GM12891 (cell line): Measurements from ENCODE around the gene GPC4.

ENCODE experiments used
- DNase-seq: peaks from one replicate; pipeline ENCODE4 v3.0.0; 2011; ENCODE audit warnings: low spot score; ENCODE audit not compliant: insufficient read length
- FAIRE-seq: peaks from 2 replicates; lab custom pipeline; 2011; peaks lifted over from hg19 to GRCh38; lab: Jason Lieb, UNC
- PAX5 ChIP-seq: IDR thresholded peaks from 2 replicates; pipeline ENCODE4 v1.6.1; 2011; ENCODE audit warnings: low read length, moderate library complexity, mild to moderate bottlenecking; ENCODE audit not compliant: insufficient read depth, severe bottlenecking
- POLR2A ChIP-seq: IDR thresholded peaks from 2 replicates; pipeline ENCODE4 v1.6.1; 2011; ENCODE audit warnings: low read depth, low read length, control low read depth
- POLR2AphosphoS5 ChIP-seq: IDR thresholded peaks from 2 replicates; pipeline ENCODE4 v1.6.1; 2011; ENCODE audit warnings: low read depth, low read length, control low read depth
- POU2F2 ChIP-seq: IDR thresholded peaks from 2 replicates; pipeline ENCODE4 v1.6.1; 2011; ENCODE audit warnings: low read depth, mild to moderate bottlenecking, control low read depth, low read length, moderate library complexity
- SPI1 ChIP-seq: IDR thresholded peaks from 2 replicates; pipeline ENCODE4 v1.6.1; 2011; ENCODE audit warnings: low read depth, low read length, control low read depth
- TAF1 ChIP-seq: IDR thresholded peaks from 2 replicates; pipeline ENCODE4 v1.6.1; 2011; ENCODE audit warnings: low read depth, low read length, control low read depth

Gene GPC4

DNA sequence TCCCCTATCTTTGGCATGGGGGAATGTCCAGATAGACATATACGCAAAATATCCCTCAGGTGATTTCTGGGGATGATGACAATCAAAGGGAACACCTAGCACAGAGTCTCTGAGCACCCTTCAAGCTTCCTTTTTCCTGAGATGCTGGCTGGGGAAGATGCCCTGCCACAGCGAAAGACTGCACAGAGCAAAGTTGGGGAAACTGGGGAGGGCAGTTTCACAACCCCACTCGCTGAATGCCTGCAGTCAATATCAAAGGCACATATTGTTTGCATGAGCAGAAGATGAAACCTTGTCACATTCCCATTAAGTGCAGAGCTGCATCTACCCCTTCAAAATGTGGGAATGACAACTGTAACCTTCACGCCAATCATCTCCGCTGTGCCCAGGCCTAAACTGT, 2.6 kb downstream of the GPC4 start:
- DNase-seq: no peak
- no peak for FAIRE-seq
- TF ChIP-seq POU2F2: no peak
- TF ChIP-seq SPI1: no peak
- no peak for TF ChIP-seq POLR2A
- no peak for TF ChIP-seq PAX5
- TF ChIP-seq TAF1: no peak
- no peak for TF ChIP-seq POLR2AphosphoS5

DNA sequence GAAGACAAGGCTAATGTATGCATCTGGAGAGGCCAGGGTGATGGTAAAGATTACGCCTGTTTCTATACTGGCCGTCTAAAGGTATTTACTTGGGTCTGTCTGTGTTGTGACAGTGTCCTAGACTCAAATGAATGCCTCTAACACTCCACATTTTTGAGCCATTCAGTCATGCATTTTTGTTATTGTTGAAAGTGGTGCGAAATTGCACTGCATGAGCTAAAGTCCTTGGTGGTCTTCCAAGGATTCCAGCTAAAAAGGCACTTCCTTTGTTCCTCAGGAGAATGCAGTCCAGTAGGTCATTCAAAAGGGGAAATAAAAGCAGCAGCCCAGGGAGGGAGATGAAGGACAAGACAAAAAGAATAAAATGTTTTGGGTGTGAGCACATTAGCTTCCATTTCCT, 3.0 kb downstream of the GPC4 start:
- no peak for FAIRE-seq
- no peak for DNase-seq

DNA sequence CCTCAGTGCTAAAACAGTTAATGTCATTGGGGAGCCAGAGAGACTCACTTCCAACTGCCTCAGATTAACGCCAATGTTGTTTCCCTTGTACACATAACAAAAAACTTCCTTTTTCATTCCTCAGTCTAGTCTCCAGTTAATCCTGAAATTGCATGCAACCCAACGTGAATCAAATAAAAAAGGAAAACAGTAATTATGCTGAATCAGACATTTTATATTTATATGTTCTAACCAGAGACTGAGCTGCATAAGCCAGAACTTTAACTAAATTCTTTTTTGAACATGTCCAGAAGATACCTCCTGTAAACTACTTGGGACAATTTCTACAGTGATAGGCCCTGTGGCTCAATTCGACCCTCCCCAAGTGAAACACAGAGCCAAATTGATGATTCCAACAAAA, 4.7 kb downstream of the GPC4 start:
- FAIRE-seq (no peak), DNase-seq (no peak)
- TF ChIP-seq POLR2A (no peak), POU2F2 (no peak), SPI1 (no peak), POLR2AphosphoS5 (no peak), PAX5 (no peak), TAF1 (no peak)

More for the DNA sequence above, 3.0 kb downstream of the GPC4 start:
- no peak for TF ChIP-seq POU2F2
- no peak for TF ChIP-seq POLR2AphosphoS5
- no peak for TF ChIP-seq PAX5
- TF ChIP-seq TAF1: no peak
- TF ChIP-seq POLR2A: no peak
- TF ChIP-seq SPI1: no peak

DNA sequence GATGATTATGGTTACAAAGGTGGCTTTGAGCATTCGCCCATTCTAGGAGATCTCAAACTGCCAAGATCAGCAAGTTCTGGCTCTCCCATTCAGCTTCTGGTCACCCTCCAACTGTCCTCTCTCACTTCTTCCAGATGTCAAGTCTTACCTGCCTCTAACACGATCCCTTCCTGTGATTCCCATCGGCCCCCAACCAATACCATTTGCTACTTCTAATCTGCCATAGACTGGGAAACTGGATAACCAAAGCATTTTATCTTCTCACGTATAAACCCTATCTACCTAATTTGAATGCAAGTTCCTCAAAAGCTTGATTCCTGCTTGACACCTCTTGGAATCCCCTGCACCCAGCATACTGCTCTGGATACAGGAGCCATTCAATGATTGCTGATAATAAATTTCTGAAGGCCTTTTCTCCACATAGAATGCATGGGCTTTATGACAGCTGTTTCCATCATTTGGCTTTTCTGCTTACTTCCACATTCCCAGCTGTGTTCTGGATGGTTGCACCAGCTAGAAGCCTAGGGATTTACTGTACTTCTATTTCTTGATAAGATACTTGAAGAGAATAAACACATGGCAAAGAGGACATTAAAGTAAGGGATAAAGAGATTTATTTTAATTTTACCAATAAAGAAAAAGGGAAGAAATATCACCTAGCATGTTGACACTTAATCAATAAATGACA, 9.6 kb downstream of the GPC4 start:
- DNase-seq (no peak), FAIRE-seq (no peak)
- TF ChIP-seq SPI1 (no peak), TAF1 (no peak), PAX5 (no peak), POLR2A (no peak), POLR2AphosphoS5 (no peak), POU2F2 (no peak)

DNA sequence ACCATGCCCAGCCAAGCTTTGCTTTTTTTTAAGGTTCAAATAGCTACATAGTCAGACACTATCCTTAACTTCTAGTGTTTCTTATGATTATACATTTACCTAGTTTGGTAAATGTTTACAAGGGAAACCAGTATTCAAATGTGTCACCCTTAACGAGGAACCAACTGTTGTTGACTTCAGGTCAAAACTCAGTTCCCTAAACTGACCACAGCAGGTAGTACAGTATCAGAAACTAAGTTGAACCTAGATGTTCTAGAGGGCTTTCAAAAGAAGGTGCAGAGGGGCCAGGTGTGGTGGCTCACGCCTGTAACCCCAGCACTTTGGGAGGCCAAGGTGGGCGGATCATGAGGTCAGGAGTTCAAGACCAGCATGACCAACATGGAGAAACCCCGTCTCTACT, 11.3 kb downstream of the GPC4 start:
- DNase-seq: no peak
- no peak for TF ChIP-seq POLR2AphosphoS5
- TF ChIP-seq POLR2A: no peak
- no peak for TF ChIP-seq PAX5
- TF ChIP-seq SPI1: no peak
- no peak for TF ChIP-seq TAF1
- no peak for TF ChIP-seq POU2F2
- no peak for FAIRE-seq

DNA sequence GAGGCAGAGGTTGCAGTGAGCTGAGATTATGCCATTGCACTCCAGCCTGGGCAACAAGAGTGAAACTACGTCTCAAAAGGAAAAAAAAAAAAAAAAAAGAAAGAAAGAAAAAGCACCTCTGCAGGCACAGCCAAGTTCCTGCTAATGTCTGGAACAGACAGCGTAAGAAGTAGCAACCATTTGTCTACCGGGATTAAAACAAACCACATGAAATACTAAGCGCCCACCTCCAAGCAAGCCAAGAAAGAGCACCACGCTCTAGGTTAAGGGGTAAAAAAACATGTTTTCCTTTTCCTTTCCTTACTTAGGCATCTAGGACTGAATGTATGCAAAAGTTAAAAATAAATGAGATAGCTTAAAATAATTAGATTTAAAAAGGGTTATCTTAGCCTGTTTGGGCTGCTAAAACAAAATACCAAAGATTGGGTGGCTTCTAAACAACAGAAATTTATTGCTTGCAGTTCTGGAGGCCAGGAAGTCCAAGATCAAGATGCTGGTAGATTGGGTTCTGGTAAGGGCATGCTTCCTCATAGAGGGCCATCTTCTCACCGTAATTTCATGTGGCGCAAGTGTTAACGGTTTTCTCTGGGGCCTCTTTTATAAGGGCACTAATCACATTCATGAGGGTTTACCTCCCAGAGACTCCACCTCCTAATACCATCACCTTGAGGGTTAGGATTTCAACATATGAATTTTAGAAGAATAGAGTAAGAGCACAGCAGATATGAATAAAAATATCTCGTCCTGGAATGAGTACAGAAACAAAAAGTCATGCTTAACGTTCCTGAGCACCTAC, 12.3 kb downstream of the GPC4 start:
- FAIRE-seq: no peak
- DNase-seq: no peak
- TF ChIP-seq PAX5 (no peak), POU2F2 (no peak), TAF1 (no peak), POLR2A (no peak), SPI1 (no peak), POLR2AphosphoS5 (no peak)

DNA sequence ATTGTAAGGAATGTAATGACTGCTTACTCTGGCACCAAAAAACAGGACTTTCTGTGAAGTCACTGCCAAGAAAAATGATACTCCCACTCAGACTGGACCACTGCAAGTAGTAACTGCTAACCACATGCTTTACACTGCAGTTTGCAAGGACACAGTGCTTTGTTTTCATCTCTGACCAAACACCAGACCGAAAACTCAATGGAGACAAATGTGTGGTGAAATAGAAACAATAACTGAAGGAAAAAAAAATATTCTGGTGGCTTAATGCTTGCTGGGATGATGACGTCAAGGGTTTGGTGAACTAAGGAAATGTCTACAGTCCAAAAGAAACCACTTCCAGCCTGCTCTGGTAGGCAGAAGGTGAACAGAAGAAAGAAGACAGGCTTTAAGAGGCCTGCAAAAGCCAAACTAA, 13.2 kb downstream of the GPC4 start:
- DNase-seq (no peak), FAIRE-seq (no peak)
- no peak for TF ChIP-seq SPI1
- no peak for TF ChIP-seq TAF1
- TF ChIP-seq POU2F2: no peak
- no peak for TF ChIP-seq POLR2A
- TF ChIP-seq PAX5: no peak
- no peak for TF ChIP-seq POLR2AphosphoS5

DNA sequence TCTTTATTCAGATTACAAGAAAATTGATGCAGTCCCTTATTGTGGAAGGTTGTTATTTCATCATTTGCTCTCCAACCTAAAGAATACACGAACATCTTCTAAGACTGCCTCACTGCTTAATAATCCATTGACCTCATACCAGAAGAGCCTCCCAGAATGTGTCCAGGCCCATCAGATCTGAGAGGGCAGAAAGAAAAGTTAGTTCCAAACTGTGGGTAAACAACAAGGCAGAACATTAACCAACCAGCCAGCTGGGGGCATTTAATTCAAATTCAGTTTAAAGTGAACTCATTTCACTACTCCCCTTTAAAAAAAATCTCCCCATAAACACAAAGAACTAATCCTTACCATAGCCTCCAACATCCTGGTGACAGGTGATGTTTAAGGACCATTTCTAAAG, 13.8 kb downstream of the GPC4 start:
- TF ChIP-seq TAF1 (no peak), POLR2AphosphoS5 (no peak), POU2F2 (no peak), PAX5 (no peak), POLR2A (no peak), SPI1 (no peak)
- no peak for FAIRE-seq
- DNase-seq: no peak

DNA sequence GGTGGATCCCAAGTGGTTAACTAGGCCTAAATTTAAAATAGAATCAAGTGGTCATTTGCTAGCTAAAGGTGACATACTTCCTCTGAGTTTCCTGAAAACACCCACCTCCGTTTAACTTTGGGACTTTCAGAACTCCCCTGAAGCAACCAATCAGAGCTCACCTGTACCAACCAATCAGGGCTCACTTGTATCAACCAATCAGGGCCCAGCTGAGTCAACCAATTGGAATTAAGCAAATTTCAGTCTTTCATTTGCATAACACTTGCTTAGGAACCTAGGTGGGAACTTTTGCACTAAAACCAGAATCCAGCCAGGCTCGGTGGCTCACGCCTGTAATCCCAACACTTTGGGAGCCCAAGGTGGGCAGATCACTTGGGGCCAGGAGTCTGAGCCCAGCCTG, 15.9 kb downstream of the GPC4 start:
- FAIRE-seq (no peak), DNase-seq (no peak)
- TF ChIP-seq TAF1: no peak
- TF ChIP-seq SPI1: no peak
- TF ChIP-seq POLR2AphosphoS5: no peak
- TF ChIP-seq POU2F2: no peak
- no peak for TF ChIP-seq PAX5
- no peak for TF ChIP-seq POLR2A

DNA sequence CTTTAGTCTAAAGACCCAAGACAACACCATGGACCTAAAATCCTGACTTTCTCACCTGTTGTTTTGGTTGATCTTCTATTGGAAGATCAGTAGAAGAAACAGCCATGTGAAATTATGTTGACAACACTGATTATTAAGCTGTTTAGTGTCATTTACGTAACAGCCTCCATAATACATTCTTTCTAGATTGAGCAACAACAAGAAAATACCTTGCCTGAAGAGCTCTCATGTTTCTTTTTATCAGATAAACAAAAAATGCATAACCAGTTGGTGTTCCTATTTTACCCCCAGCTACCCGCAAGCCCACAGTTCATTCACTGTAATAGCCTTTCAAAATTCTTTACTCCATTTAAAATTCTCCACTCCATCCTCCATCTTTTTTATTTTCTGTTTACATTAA, 20.5 kb downstream of the GPC4 start:
- no peak for TF ChIP-seq POU2F2
- TF ChIP-seq POLR2A: no peak
- no peak for TF ChIP-seq PAX5
- TF ChIP-seq SPI1: no peak
- TF ChIP-seq POLR2AphosphoS5: no peak
- no peak for TF ChIP-seq TAF1
- no peak for DNase-seq
- no peak for FAIRE-seq
